Osteocyte (in vitro differentiated cells): Measurements from ENCODE around the gene FOXJ2. TPM values are rescaled to one million over a fixed set of nuclear protein-coding genes. Genes with fewer than 3 reads are reported as not detected.
"Not testable (repeated sequence)": the region's sequence is repeated elsewhere in the genome, so short reads cannot be mapped to it uniquely, and the experiment has no call there.

ENCODE experiments used
- DNase-seq: peaks from one replicate; pipeline ENCODE4 v3.0.0; 2021; ENCODE audit warnings: mixed read lengths; ENCODE audit not compliant: unreplicated experiment; ENCODE audit errors: extremely low spot score
- H3K27ac Mint-ChIP-seq: one replicate; pipeline ENCODE4 v1.8.0; 2021; ENCODE audit warnings: mild to moderate bottlenecking, mixed read lengths; ENCODE audit not compliant: unreplicated experiment
- H3K27me3 Mint-ChIP-seq: one replicate; pipeline ENCODE4 v1.8.0; 2021; ENCODE audit warnings: mixed read lengths; ENCODE audit not compliant: unreplicated experiment
- H3K36me3 Mint-ChIP-seq: one replicate; pipeline ENCODE4 v1.8.0; 2021; ENCODE audit warnings: mixed read lengths; ENCODE audit not compliant: unreplicated experiment
- H3K4me1 Mint-ChIP-seq: one replicate; pipeline ENCODE4 v1.8.0; 2021; ENCODE audit warnings: mixed read lengths; ENCODE audit not compliant: unreplicated experiment
- H3K4me3 Mint-ChIP-seq: one replicate; pipeline ENCODE4 v1.8.0; 2021; ENCODE audit warnings: mild to moderate bottlenecking, moderate library complexity, mixed read lengths; ENCODE audit not compliant: unreplicated experiment
- H3K9me3 Mint-ChIP-seq: one replicate; pipeline ENCODE4 v1.8.0; 2021; ENCODE audit warnings: mixed read lengths; ENCODE audit not compliant: unreplicated experiment
- CTCF ChIP-seq: fragments of 200-600 bp; sonication (generic); IDR thresholded peaks from 2 replicates; pipeline ENCODE4 v1.5.0; 2021; ENCODE audit warnings: antibody characterized with exemption, mild to moderate bottlenecking, moderate library complexity
- total RNA-seq: library from RNA; stranded (reverse); gene quantifications from 2 replicates; pipeline ENCODE4 v1.2.1, GENCODE V29; 2021

Gene FOXJ2
- total RNA-seq, 1 donor from 2014 or later = 20.3 TPM

DNA sequence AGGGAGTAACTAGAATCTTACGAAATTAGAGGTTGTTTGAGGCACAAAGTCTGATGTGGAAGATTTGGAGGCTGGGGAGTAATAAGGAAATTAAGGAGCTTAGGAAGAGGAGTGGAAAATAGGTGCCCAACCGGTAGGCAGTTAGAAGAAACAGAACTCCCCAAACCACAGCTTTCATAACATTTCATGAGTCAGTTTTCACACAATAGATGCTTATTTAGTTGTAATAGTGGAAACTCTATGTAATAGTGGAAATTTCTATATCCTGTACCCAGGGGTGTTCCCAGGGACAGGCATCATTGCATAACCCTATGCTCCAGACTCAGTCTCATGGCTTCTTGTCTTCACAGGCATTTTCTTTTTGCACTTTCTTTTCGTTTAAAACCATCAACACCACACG, 25.3 kb downstream of the FOXJ2 start:
- Mint-ChIP-seq H3K4me1 (no peaks in the 10 kb centered on the region), H3K4me3 (no peak overlapping the region), H3K36me3 (peaks cover 19% of the 10 kb centered on the region), H3K27ac (no peak overlapping the region), H3K27me3 (no peaks in the 10 kb centered on the region), H3K9me3 (no peaks in the 10 kb centered on the region)
- no peak for DNase-seq
- TF ChIP-seq CTCF = no peak

GRCh38 chr12:8058506-8058905, 26.0 kb downstream of the FOXJ2 start:
- no peak overlapping the region for H3K4me3 Mint-ChIP-seq
- H3K4me1 Mint-ChIP-seq = no peaks in the 10 kb centered on the region
- H3K27me3 Mint-ChIP-seq = no peaks in the 10 kb centered on the region
- TF ChIP-seq CTCF = no peak
- peaks cover 19% of the 10 kb centered on the region for H3K36me3 Mint-ChIP-seq
- no peak overlapping the region for H3K27ac Mint-ChIP-seq
- DNase-seq = no peak
- no peaks in the 10 kb centered on the region for H3K9me3 Mint-ChIP-seq

DNA sequence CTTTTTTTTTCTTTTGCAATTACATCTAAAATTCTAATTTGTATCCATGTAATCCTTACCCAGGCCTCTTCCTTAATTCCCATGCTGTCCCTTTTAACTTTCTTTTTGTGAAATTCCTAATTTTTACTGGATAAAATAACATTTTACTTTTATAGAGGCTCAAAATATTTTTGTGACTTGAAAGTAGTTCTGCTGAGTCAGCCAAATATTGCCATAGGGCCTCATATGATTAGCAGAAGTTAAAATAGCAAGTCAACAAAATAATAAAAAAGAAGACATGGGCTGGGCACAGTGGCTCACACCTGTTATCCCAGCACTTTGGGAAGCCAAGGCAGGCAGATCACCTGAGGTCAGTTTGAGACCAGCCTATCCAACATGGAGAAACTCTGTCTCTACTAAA, 31.6 kb downstream of the FOXJ2 start:
- Mint-ChIP-seq H3K4me1 (peaks cover 9% of the 10 kb centered on the region), H3K36me3 (no peaks in the 10 kb centered on the region), H3K27ac (no peak overlapping the region), H3K4me3 (no peak overlapping the region), H3K27me3 (no peaks in the 10 kb centered on the region), H3K9me3 (no peaks in the 10 kb centered on the region)
- DNase-seq = no peak
- TF ChIP-seq CTCF = no peak

DNA sequence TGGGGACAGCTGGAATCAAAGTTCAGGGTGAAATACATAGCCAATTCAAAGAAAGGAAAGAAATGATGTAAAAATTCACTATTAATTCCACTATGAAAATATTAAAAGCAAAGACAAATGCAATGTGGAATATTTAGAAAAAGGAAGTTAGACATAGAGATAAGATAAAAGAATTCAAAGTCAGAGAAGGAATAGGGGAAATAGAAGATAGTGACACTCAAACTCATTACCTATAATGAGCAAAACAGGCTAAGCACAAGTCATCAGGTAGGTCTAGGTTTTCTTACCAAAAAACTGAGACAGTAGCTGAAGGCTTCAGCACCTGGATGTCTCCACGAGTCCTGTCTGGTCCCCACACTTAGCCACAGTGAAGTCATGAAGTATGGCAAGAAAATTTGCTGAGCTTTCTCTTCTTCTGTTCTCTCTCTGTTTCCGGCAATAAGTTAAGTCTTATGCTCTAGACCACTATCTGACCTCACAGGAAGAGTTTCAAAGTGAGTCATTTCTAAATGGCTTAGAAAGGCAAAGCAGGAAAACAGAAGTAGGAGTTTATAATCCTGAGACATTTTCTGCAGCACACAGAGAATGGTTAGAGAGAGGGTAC, 33.6 kb downstream of the FOXJ2 start, which contains the start of gene C3AR1:
Gene C3AR1, minus strand, starts transcription at position 369 of the 604 bp plus-strand sequence. CDS start 6,174 bp downstream, outside the sequence.
- Mint-ChIP-seq H3K27me3 (no peaks in the 10 kb centered on the region), H3K27ac (no peak within 1 kb of the TSS), H3K36me3 (no peaks in the 10 kb centered on the region), H3K4me3 (no peak within 1 kb of the TSS), H3K9me3 (no peaks in the 10 kb centered on the region), H3K4me1 (peaks cover 9% of the 10 kb centered on the region)
- TF ChIP-seq CTCF = no peak
- DNase-seq = no peak

- DNase-seq = no peak
- Mint-ChIP-seq H3K9me3 (no peaks in the 10 kb centered on the region), H3K27ac (no peak overlapping the region), H3K4me1 (peaks cover 9% of the 10 kb centered on the region), H3K36me3 (no peaks in the 10 kb centered on the region), H3K4me3 (no peak overlapping the region), H3K27me3 (no peaks in the 10 kb centered on the region)
- no peak for TF ChIP-seq CTCF
Measured at GRCh38 chr12:8069582-8069981, 37.1 kb downstream of the FOXJ2 start.

GRCh38 chr12:8071820-8072219, 39.3 kb downstream of the FOXJ2 start:
- H3K9me3 Mint-ChIP-seq, H3K36me3 Mint-ChIP-seq, H3K27ac Mint-ChIP-seq, H3K4me3 Mint-ChIP-seq, H3K4me1 Mint-ChIP-seq, H3K27me3 Mint-ChIP-seq, DNase-seq: not testable (repeated sequence)
